ENCODE data around the gene PREPL. TPM values are rescaled to one million over a fixed set of nuclear protein-coding genes. Genes with fewer than 3 reads are reported as not detected.

PREPL gene
- total and polyA plus RNA-seq, 2 experiments from 2014 or later, result 31.0 to 52.9 TPM

DNA sequence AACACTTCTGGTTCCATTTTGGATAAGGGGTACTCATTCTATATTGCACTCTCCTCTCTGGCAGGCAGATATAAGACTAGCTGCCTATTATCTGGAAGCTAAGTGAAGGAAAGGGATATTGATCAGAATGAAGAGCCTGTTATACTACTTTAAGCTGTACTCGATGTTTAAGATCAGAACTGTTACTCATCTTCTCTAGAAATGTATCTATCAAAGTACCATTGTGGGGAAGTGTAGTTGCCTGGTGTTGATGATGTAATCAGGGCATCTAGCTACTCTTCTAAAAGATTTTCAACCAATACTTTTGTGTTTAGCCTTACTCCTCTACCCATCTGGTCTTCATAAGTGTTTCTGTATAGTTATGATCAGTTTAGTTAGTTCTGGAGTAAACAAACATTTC is 6.3 kb upstream of the PREPL start:
- TF ChIP-seq, protein P1, sequence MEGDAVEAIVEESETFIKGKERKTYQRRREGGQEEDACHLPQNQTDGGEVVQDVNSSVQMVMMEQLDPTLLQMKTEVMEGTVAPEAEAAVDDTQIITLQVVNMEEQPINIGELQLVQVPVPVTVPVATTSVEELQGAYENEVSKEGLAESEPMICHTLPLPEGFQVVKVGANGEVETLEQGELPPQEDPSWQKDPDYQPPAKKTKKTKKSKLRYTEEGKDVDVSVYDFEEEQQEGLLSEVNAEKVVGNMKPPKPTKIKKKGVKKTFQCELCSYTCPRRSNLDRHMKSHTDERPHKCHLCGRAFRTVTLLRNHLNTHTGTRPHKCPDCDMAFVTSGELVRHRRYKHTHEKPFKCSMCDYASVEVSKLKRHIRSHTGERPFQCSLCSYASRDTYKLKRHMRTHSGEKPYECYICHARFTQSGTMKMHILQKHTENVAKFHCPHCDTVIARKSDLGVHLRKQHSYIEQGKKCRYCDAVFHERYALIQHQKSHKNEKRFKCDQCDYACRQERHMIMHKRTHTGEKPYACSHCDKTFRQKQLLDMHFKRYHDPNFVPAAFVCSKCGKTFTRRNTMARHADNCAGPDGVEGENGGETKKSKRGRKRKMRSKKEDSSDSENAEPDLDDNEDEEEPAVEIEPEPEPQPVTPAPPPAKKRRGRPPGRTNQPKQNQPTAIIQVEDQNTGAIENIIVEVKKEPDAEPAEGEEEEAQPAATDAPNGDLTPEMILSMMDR (IDR thresholded peaks at IDR 0.05; ENCODE audit: low read depth, low read length), result no peak

DNA sequence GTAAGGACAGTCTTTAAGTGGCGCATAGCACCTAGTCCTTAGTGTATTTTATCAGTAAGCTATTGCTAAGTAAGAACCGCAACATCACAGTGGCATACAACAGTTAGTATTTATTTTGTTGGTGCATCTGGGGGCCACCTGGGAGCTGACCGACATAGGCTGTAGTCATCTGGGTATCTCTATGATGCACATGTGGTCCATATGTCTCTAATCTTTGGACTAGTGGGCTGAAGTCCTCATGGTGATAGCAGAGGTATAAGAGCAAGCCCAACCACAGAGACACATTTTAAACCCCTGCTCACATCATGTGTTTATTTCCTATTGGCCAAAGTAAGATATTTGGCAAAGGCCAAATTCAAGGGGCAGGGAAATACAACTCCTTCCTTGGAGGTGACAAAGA is 3.3 kb upstream of the PREPL start:
- Histone ChIP-seq H3K36me3 (no peaks in the 10 kb centered on the region), H3K9me3 (ENCODE audit: low read depth) (no peaks in the 10 kb centered on the region), H3K4me1 (ENCODE audit: low read depth) (peaks cover 3% of the 10 kb centered on the region), H3K27me3 (no peaks in the 10 kb centered on the region), H3K4me3 (no peak overlapping the region), H3K27ac (no peak overlapping the region)
- DNase-seq (ENCODE audit: low read depth in 1 of 2, low spot score in 1 of 2), result no peak
- TF ChIP-seq, protein P1 (IDR thresholded peaks at IDR 0.05; ENCODE audit: low read depth, low read length), result no peak

More for the DNA sequence above, 6.3 kb upstream of the PREPL start:
- Histone ChIP-seq H3K4me3 (no peak overlapping the region), H3K9me3 (ENCODE audit: low read depth) (no peaks in the 10 kb centered on the region), H3K36me3 (no peaks in the 10 kb centered on the region), H3K27ac (no peak overlapping the region), H3K4me1 (ENCODE audit: low read depth) (no peaks in the 10 kb centered on the region), H3K27me3 (no peaks in the 10 kb centered on the region)
- no peak for DNase-seq (ENCODE audit: low read depth in 1 of 2, low spot score in 1 of 2)

DNA sequence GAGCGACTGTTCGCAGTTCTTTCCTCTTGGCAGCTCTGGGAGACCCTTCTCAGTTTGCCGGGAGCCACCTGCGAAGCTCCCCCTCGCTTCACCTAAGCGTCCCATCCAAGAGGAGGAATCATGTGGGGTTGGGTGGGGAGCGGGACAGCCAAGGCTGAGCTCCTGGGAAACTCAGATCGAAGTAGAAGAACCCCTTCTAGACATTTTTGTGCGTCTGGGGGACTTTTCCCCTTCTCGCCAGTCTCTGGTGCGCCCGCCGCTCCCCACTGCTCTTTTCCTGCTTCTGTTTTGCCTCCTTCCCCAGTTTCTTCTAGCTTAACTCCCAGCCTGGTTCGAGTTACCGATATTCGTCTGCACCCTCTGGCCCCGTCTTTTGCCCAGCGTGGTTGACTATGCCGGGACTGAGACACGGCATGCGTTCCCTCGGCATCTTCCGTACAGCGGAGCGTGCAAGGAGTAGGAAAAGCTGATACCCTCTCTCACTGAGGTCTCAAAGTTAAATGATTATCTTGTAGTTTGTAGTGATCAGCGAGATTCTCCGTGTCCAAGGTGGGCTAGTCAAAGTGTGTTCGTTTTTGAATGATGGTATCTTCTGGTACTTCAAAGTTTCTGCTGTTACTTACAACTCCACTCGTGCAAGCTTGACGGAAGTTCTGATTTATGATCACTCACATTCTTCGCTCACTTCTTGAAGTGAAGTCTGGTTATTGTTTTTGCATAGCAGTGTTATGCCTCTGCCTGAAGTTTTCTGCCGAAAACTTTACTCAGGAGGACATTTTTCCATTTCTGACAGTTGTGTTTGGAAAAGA is 1.1 kb upstream of the PREPL start:
- Histone ChIP-seq H3K4me3 (peak overlapping the region; percentile 59), H3K27me3 (no peaks in the 10 kb centered on the region), H3K36me3 (no peaks in the 10 kb centered on the region), H3K4me1 (ENCODE audit: low read depth) (peaks cover 3% of the 10 kb centered on the region), H3K27ac (peak overlapping the region; percentile 97), H3K9me3 (ENCODE audit: low read depth) (no peaks in the 10 kb centered on the region)
- TF ChIP-seq, protein P1 (IDR thresholded peaks at IDR 0.05; ENCODE audit: low read depth, low read length), result no peak
- DNase-seq (ENCODE audit: low read depth in 1 of 2, low spot score in 1 of 2), result peak; percentile 57 to 64

DNA sequence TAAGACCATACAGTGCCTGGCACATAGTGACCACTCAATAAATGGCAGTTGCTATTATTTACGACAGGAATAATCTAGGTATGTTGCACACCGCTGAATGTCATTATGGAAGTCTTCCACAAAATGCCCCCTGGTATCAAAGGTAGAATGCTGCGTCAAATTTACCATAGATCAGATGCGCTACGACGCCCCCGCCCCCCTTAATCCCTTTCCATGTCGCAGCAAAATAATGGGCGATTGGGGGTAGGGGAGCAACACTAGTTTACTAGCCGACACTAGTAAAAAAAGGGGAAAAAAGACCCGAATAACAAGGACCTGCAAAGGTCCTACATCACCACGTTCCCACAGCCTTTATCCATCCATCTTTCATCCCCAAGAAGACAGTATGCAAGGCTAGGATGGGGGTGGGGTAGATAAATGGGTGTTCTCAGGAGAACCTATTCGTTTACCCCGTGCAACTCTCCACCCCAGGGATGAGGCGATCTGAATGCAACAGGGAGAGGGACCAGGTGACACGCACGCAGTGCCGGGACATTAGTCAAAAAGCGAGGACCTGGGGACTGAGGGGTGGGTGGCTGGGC is 455 bp downstream of the PREPL start:
- no peaks in the 10 kb centered on the region for H3K9me3 ChIP-seq (ENCODE audit: low read depth)
- no peaks in the 10 kb centered on the region for H3K36me3 ChIP-seq
- peak in 1 of 2 donors; percentile 25 for DNase-seq (ENCODE audit: low read depth in 1 of 2, low spot score in 1 of 2)
- H3K27ac ChIP-seq, result peak overlapping the region; percentile 97
- H3K4me3 ChIP-seq, result peak overlapping the region; percentile 59
- peaks cover 3% of the 10 kb centered on the region for H3K4me1 ChIP-seq (ENCODE audit: low read depth)
- no peaks in the 10 kb centered on the region for H3K27me3 ChIP-seq
- TF ChIP-seq, protein P1 (IDR thresholded peaks at IDR 0.05; ENCODE audit: low read depth, low read length), result no peak

DNA sequence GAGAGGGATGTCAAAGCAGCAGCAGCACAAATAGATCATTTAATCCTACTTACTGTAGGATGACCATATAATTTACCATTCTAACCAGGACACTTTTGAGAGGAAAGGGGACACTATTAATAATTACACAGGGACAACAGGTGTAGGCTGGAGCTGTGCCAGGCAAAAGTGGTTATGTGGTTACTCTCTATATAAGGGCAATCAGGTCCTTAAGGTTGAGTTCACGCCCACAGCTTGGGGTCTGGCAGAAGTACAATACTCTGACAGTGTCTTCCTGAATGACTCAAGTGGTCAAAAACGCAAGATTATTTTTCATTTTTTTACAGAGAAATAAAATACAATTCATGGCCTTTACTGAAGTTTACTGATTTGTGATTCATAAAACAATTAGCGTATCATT is 2.8 kb downstream of the PREPL start:
- TF ChIP-seq, protein P1 (IDR thresholded peaks at IDR 0.05; ENCODE audit: low read depth, low read length), result no peak
- peaks cover 3% of the 10 kb centered on the region for H3K4me1 ChIP-seq (ENCODE audit: low read depth)
- H3K27ac ChIP-seq, result no peak overlapping the region
- H3K36me3 ChIP-seq, result no peaks in the 10 kb centered on the region
- no peaks in the 10 kb centered on the region for H3K27me3 ChIP-seq
- peak in 1 of 2 donors; percentile 76 for DNase-seq (ENCODE audit: low read depth in 1 of 2, low spot score in 1 of 2)
- no peak overlapping the region for H3K4me3 ChIP-seq
- H3K9me3 ChIP-seq (ENCODE audit: low read depth), result no peaks in the 10 kb centered on the region

Data from cardiac muscle cell (in vitro differentiated cells and primary cell).